HG03571 (cell line): Measurements from ENCODE around the gene ITFG1.
"Not testable (repeated sequence)": the region's sequence is repeated elsewhere in the genome, so short reads cannot be mapped to it uniquely, and the experiment has no call there.

ENCODE experiments used
- ATAC-seq: cut with Tn5 transposase; IDR thresholded peaks from one replicate; pipeline ENCODE4 v1.9.1; 2021; ENCODE audit not compliant: unreplicated experiment

Gene ITFG1

DNA sequence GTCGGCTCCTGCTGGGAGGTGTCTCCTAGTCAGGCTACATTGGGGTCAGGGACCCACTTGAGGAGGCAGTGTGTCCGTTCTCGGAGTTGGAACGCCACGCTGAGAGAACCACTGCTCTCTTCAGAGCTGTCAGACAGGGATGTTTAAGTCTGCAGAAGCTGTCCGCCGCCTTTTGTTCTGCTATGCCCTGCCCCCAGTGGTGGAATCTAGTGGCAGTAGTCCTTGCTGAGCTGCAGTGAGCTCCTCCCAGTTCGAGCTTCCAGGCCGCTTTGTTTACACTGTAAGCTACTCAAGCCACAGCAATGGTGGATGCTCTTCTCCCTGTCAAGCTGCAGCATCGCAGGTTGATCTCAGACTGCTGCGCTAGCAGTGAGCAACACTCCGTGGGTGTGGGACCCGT is 36.0 kb downstream of the ITFG1 start:
- no peak for ATAC-seq

GRCh38 chr16:47416869-47417268 is 44.0 kb downstream of the ITFG1 start:
- no peak for ATAC-seq

DNA sequence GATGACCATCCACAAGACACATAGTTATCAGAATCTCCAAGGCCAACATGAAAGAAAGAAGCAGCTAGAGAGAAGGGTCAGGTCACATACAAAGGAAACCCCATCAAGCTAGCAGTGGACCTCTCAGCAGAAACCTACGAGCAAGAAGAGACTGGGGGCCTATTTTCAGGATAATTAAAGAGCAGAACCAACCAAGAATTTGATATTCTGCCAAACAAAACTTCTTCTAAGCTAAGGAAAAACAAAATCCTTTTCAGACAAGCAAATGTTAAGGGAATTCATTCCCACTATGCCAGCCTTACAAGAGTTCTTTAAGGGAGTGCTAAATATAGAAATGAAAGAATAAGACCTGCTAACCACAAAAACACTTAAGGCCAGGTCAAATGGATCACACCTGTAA is 47.8 kb downstream of the ITFG1 start:
- no peak for ATAC-seq

GRCh38 chr16:47408491-47408890 is 52.4 kb downstream of the ITFG1 start:
- ATAC-seq: no peak

DNA sequence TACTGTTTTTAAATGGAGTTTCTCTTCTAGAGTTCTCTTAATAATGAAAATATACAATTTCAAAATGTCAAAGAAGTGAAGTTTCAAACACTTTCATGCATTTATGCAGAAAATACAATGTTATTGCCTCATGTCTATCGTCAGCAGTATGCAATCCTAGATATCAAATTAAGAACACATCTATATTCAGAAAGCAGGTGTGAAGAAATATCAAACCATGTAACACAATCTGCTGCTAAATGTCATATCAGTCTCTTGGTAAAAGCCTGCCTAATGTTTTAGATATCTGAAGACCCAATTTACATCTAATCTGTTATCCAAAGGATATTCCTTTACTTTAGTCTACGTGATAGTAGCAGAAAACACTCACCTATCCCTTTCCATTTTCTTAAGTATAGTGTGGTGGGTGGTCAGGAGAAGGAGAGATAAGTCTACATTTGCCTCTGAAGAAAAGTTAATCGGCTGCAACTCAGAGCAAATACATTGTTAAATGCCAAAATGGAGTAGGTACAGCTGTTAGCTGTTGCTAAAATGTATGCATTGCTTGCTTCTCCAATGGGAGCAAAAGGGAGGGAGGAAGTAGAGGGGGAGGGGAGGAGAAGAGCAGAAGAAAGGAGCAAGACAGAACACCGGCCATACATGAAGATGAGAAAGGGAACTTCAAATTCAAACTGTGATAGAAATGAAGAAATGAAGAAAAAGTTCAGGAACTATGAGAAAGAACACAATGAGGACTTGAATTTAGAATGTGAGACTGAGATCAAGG is 64.9 kb downstream of the ITFG1 start:
- ATAC-seq: no peak

DNA sequence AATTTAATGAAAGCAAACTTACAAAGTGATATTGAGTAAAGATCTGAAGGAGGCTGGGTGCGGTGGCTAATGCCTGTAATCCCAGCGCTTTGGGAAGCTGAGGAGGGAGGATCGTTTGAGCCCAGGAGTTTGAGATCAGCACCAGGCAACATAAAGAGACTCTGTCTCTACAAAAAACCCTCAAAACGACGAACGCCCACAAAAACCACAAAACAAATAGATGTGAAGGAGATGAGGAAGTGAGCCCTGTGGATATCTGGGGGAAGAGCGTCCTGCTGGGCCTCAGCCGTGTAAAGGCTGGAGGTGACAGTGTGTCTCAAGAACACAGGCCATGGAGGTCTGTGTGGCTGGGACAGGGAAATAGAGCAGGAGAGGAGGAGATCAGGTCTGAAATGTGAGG is 68.8 kb downstream of the ITFG1 start:
- peak; percentile 79 for ATAC-seq

- no peak for ATAC-seq
Observed at GRCh38 chr16:47388705-47389104, 72.2 kb downstream of the ITFG1 start.

- ATAC-seq: no peak
Observed at GRCh38 chr16:47387026-47387734, 73.7 kb downstream of the ITFG1 start.

DNA sequence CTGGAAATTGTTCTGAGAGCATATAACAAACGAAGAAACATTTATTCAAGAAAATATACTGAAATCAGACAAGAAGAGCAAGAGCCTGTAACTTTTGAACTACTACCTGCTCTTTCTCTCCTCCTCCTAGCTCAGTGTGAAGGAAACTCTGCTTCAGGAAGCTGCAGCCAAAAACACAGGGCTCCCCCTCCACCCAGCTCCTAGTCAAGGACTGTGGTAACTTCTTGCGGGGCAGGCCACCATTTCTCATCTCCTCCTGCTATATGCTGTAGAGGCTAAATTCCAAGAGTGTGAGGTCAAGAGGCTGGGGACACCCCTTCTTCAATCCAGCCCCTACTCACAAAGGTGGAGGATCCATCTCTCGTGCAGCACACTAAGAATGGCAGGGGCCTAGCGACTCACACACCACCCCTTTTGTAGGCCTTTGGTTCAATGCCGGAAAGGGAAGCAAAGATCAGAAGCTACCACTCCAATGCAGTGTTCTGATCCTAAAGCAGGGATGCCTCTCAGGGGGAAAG is 74.6 kb downstream of the ITFG1 start:
- no peak for ATAC-seq

DNA sequence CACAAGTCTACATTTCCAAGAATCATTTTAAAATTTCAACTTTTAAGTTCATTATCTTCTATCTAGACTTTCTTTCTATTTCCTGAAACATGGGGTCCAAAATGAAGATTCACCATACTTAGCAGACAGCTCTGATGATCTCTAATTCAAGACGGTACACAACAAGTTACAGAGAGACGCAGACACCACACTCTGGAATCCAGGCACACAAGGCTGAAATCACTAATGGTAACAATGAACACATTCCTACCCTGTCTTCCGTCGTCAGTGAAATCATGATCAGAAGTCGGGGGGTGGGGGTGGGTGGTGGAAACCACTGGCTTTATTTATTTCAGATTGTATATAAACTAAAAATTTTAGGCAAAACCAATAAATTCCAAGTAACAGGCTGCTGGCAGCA is 78.5 kb downstream of the ITFG1 start:
- ATAC-seq: no peak

GRCh38 chr16:47377154-47377553 is 83.7 kb downstream of the ITFG1 start:
- ATAC-seq: no peak

DNA sequence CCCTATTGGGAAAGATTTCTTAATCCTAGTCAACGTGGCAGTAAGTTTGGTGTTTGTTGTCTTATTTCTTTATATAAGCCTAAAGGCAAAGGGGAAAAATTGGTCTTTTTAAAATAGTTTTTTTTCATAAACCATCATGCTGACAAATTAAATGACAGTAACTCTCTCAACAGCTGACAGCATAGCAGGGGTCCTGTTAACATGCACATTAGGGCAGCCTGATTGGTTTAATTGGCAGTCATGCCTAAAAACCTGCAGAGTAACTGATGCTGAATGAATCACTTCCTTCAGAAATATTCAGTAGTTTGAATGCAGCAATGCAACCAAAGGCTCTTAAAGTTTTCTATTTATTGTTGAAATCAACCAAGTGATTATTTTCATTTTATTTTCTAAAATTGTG is 85.4 kb downstream of the ITFG1 start:
- no peak for ATAC-seq

- no peak for ATAC-seq
Observed at GRCh38 chr16:47374629-47375028, 86.2 kb downstream of the ITFG1 start.

- ATAC-seq: no peak
Observed at GRCh38 chr16:47371271-47372014, 89.4 kb downstream of the ITFG1 start.

- no peak for ATAC-seq
Observed at GRCh38 chr16:47370536-47370935, 90.3 kb downstream of the ITFG1 start.

DNA sequence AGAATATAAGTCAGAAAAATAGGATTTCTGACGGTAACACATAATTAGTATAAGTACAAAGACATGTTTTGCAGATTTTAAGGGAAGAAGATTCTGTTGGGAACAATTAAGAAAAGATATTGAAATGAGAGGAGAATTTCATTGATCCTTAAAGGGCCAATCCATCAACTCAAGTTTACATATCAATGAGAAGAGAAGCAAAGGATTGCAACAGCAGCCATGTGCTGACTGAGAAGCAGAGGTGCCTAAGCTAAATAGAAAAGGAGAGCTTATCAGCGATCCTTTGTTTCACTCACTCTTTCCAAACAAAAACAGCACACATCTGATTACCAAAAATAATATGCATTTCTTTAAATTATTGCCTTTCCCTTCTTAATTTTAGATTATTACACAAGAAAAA is 94.6 kb downstream of the ITFG1 start:
- no peak for ATAC-seq

- no peak for ATAC-seq
Observed at GRCh38 chr16:47363761-47364160, 97.1 kb downstream of the ITFG1 start.

DNA sequence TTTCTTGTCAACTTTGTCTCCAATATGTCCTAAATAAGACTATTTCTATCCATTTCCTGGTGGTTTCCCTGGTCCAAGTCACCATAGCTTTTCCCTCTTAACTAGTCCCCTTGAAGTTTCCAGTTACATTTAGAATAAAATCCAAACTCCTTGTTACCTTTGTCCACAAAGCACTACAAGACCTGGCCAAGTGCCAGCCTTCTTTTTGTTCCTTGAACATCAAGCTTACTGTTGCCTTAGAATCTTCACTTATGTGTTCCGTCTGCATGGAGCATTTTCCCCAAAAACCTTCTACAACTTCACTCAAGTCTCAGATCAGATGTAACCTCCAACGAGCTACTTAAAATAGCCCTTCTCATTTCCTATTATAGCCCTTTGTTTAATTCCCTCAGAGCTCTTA is 101.4 kb downstream of the ITFG1 start:
- ATAC-seq: no peak

GRCh38 chr16:47358816-47359215 is 102.0 kb downstream of the ITFG1 start:
- ATAC-seq: no peak

- not testable (repeated sequence) for ATAC-seq
Observed at GRCh38 chr16:47349029-47349428, 111.8 kb downstream of the ITFG1 start.

- ATAC-seq: not testable (repeated sequence)
Observed at GRCh38 chr16:47347021-47347696, 113.7 kb downstream of the ITFG1 start.
